ENCODE results near the gene ITGB3.

DNA sequence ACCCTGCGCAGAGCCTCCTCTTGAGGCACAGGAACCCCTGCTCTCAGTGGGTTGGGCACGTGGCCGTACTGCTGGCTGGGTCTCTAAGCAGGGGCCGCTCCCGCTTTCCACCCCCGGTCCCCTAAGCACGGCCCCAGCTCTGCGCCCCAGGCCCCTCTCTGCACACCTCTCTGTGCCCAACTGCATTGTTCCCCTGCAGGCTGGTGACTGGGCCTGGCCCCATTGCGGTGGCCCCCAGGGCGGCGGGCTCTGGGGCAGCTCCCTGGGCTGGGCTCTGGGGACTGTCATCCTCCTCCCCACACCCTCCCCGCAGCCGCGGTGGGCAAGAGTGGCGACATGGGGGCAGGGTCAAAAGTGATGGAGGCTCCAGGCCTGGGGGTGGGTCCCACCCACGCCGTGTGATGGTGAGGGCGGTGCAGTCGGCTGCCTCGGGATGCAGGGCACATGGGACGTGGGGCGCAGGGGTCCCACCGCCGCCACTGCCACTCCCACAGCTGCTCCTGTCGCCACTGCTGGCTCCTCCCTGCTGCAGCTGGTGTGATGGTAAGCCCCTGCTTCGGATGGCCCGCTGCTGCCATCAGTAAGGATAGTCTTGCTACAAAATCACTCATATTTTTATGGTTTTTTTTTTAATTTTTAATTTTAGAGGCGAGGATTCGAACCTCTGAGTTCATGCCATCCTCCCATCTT, 15.2 kb upstream of the ITGB3 start:
- TF ChIP-seq, protein P1, sequence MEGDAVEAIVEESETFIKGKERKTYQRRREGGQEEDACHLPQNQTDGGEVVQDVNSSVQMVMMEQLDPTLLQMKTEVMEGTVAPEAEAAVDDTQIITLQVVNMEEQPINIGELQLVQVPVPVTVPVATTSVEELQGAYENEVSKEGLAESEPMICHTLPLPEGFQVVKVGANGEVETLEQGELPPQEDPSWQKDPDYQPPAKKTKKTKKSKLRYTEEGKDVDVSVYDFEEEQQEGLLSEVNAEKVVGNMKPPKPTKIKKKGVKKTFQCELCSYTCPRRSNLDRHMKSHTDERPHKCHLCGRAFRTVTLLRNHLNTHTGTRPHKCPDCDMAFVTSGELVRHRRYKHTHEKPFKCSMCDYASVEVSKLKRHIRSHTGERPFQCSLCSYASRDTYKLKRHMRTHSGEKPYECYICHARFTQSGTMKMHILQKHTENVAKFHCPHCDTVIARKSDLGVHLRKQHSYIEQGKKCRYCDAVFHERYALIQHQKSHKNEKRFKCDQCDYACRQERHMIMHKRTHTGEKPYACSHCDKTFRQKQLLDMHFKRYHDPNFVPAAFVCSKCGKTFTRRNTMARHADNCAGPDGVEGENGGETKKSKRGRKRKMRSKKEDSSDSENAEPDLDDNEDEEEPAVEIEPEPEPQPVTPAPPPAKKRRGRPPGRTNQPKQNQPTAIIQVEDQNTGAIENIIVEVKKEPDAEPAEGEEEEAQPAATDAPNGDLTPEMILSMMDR (IDR thresholded peaks at IDR 0.05), result no peak
- no peak for TF ChIP-seq POLR2A (IDR thresholded peaks at IDR 0.05)

Data from breast epithelium (tissue), 3 donors.